Forelimb muscle (tissue), 1 donor: ENCODE results near the gene KCNC2. TPM values are rescaled to one million over a fixed set of nuclear protein-coding genes. Genes with fewer than 3 reads are reported as not detected.

ENCODE experiments used
- DNase-seq: peaks from one replicate; pipeline ENCODE4 v3.0.0-alpha.2; 2013; ENCODE audit warnings: low read depth
- polyA plus RNA-seq: library from polyadenylated mRNA; unstranded; fragments of 120-200 nt; gene quantifications from one replicate; pipeline ENCODE4 v1.2.1, GENCODE V29; 2013; ENCODE audit not compliant: insufficient read length

KCNC2 gene
- polyA plus RNA-seq, 1 donor = 0.38 TPM

- DNase-seq = no peak
Observed at GRCh38 chr12:75058228-75058627, 151.4 kb downstream of the KCNC2 start.

DNA sequence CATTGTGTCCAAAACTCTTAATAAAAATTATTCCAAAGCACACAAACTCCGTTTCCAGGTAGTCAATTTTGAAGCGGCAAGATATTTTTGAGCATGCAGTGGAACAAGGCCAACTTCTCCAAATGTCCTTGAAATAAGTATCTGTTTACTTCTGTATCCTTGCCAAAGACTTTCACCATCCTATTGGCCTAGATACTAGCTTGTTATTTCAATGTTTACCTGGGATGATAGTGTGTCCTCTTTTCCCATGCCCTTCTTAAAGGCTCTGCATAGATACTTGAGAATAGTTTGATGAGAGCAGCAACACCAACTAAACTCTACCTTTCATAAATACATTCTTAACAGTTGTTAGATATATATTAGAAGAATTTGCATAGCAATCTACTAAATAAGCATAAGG is 160.9 kb downstream of the KCNC2 start:
- DNase-seq = no peak

GRCh38 chr12:75047885-75048525 is 161.6 kb downstream of the KCNC2 start:
- DNase-seq = no peak

DNA sequence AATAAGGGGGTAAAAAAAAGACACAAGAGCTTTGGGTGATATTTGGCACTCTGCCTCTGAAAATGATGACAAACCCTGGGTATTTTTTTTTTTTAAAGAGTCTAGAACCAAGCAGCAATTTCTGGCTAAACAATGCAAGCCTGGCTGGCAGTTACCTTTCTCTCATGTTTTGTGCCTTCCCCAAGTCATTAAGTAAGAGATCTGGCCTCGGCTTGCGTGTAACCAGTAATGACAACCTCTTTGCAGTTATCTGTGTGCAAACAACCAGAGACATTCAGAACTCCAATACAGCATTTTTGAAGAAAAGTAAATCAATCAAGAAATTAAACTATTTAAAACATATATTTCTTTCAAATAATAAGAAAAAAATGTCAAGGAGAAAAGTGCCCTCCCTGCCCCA is 167.5 kb downstream of the KCNC2 start:
- no peak for DNase-seq

DNA sequence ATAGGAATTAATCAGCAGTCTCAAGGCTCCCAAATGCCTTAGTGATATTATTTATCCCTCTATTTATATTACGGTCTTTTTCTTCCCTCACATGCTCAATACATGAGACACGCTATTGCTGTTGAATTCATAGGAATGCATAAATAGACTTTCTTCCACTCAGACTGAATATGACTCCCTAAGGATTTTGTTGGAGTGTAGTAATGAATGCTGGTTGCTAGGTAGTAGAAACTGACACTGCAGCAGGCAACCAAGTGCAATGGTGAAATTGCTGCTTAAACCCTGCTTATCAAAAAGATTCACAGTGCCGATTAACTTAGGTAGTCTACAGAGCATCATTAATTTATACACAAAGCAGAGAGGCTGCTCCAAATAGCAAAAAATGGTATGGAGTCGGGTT is 168.2 kb downstream of the KCNC2 start:
- no peak for DNase-seq

GRCh38 chr12:75020068-75020557 is 189.5 kb downstream of the KCNC2 start:
- no peak for DNase-seq

DNA sequence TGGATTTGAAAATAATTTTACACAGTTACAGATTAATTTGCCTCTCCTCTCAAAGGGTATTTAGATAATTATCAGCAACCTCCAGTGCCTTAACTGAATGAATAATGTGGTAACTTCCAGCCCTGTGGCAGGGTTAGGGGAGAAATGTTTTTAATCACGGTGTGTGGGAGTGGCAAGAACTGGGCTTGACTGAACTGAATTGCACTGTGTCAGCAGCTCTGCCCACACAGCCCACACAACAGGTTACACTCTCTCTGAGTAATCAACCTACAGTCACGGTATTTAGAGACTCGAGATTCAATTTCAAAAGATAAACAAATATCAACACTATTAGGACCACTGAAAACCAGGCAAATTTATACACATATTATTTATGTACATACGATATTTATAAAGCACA is 198.5 kb downstream of the KCNC2 start:
- no peak for DNase-seq

DNA sequence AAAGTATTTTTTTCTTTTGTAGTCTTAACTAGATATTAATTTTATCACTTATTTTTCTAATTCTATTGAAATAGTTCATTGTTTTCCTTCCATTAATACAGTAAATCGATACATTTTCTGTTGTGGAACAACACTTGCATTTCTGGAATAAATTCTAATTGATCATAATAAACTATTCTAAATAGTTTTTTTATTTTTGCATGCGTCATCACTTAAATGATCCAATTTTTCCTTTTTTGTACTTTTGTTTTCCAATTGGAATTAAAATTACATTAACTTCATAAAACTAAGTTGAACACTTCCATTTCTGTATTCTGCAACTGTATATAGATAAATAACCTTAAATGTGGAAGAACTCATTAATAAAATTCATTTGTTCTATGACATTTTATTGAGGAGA is 202.5 kb downstream of the KCNC2 start:
- no peak for DNase-seq

- no peak for DNase-seq
Observed at GRCh38 chr12:75000120-75000519, 209.5 kb downstream of the KCNC2 start.

GRCh38 chr12:74999474-74999873 is 210.2 kb downstream of the KCNC2 start:
- DNase-seq = no peak

Other genes with a start within 250 kb of the KCNC2 start
- gene CAPS2, start 120.5 kb upstream of the KCNC2 start, polyA plus RNA-seq = 2.1 TPM
- gene GLIPR1L1, start 124.8 kb upstream of the KCNC2 start, polyA plus RNA-seq = 0.20 TPM
- gene GLIPR1L2, start 181.2 kb upstream of the KCNC2 start, polyA plus RNA-seq = 1.8 TPM